CD8-positive, alpha-beta memory T cell (primary cell): ENCODE results near the gene HSD3B2. TPM values are rescaled to one million over a fixed set of nuclear protein-coding genes. Genes with fewer than 3 reads are reported as not detected.

ENCODE experiments used
- CTCF ChIA-PET: fragments of 350-600 bp; sonication (Branson Sonifier 250); formaldehyde crosslinking; loops from one replicate; lab custom pipeline; 2021; ENCODE audit warnings: antibody characterized with exemption; lab: Charles Lee
- POLR2A ChIA-PET: fragments of 350-600 bp; sonication (Branson Sonifier 250); formaldehyde crosslinking; loops from one replicate; lab custom pipeline; 2021; ENCODE audit warnings: antibody characterized with exemption; lab: Charles Lee
- DNase-seq, 5 donors: peaks; one replicate each; pipeline versions ENCODE4 v3.0.0 to v3.0.0-alpha.2; 2020 to 2022; ENCODE audit warnings: mixed read lengths in 1 of 5
- H3K27ac ChIP-seq: one replicate; pipeline ENCODE4 v1.7.0; 2013; ENCODE audit warnings: low read depth, mild to moderate bottlenecking, low read length, moderate library complexity
- H3K27me3 ChIP-seq: 2 replicates; pipeline ENCODE4 v1.7.0; 2013; ENCODE audit warnings: low read length, mild to moderate bottlenecking; ENCODE audit not compliant: insufficient read depth, poor library complexity, severe bottlenecking
- H3K36me3 ChIP-seq: 2 replicates; pipeline ENCODE4 v1.7.0; 2013; ENCODE audit warnings: mild to moderate bottlenecking, low read length, moderate library complexity; ENCODE audit not compliant: insufficient read depth
- H3K4me1 ChIP-seq: 2 replicates; pipeline ENCODE4 v1.7.0; 2013; ENCODE audit warnings: mild to moderate bottlenecking, low read length, moderate library complexity; ENCODE audit not compliant: insufficient read depth
- H3K4me3 ChIP-seq: 2 replicates; pipeline ENCODE4 v1.7.0; 2013; ENCODE audit warnings: mild to moderate bottlenecking, low read length
- H3K9me3 ChIP-seq: 2 replicates; pipeline ENCODE4 v1.7.0; 2013; ENCODE audit warnings: mild to moderate bottlenecking, low read length
- H3K27ac Mint-ChIP-seq, 8 donors: one replicate each; pipeline ENCODE4 v1.8.0; 2020 to 2021; ENCODE audit warnings: mixed read lengths in 8 of 8, mild to moderate bottlenecking in 6 of 8, inconsistent platforms in 3 of 8, moderate library complexity in 3 of 8
- H3K27me3 Mint-ChIP-seq, 2 donors: one replicate each; pipeline ENCODE4 v1.8.0; 2020 to 2021; ENCODE audit warnings: mixed read lengths in 2 of 2, mild to moderate bottlenecking in 1 of 2, moderate library complexity in 1 of 2
- H3K36me3 Mint-ChIP-seq, 3 donors: one replicate each; pipeline ENCODE4 v1.8.0; 2020 to 2021; ENCODE audit warnings: mixed read lengths in 3 of 3, inconsistent platforms in 1 of 3, mild to moderate bottlenecking in 1 of 3
- H3K4me1 Mint-ChIP-seq, 3 donors: one replicate each; pipeline ENCODE4 v1.8.0; 2020 to 2021; ENCODE audit warnings: mixed read lengths in 3 of 3, inconsistent platforms in 1 of 3, mild to moderate bottlenecking in 1 of 3
- H3K4me3 Mint-ChIP-seq, 7 donors: one replicate each; pipeline ENCODE4 v1.8.0; 2020 to 2021; ENCODE audit warnings: mixed read lengths in 7 of 7, mild to moderate bottlenecking in 6 of 7, moderate library complexity in 4 of 7, inconsistent platforms in 2 of 7
- H3K9me3 Mint-ChIP-seq, 5 donors: one replicate each; pipeline ENCODE4 v1.8.0; 2020 to 2022; ENCODE audit warnings: mixed read lengths in 5 of 5, mild to moderate bottlenecking in 3 of 5, moderate library complexity in 2 of 5, inconsistent platforms in 1 of 5
- polyA plus RNA-seq: library from polyadenylated mRNA; unstranded; fragments of 300-500 nt; fragmentation: Illumina TruSeq; gene quantifications from one replicate; pipeline ENCODE4 v1.2.3, GENCODE V29; 2021
- total RNA-seq, 2 experiments: library from RNA; stranded (reverse); gene quantifications; one replicate each; pipeline ENCODE4 v1.2.3, GENCODE V29; 2021

The HSD3B2 gene
- total RNA-seq: not detected
- polyA plus RNA-seq: not detected

- H3K27ac Mint-ChIP-seq: no peak within 1 kb of the TSS
- Histone ChIP-seq H3K27ac (no peak within 1 kb of the TSS), H3K4me1 (no peaks in the 10 kb centered on the region), H3K27me3 (no peaks in the 10 kb centered on the region), H3K36me3 (no peaks in the 10 kb centered on the region), H3K4me3 (no peak within 1 kb of the TSS), H3K9me3 (no peaks in the 10 kb centered on the region)
- H3K9me3 Mint-ChIP-seq: peaks cover 0 to 5% (median 0%) of the 10 kb centered on the region in 5 donors
- ChIA-PET CTCF (no interaction called here), POLR2A (no interaction called here)
- no peak within 1 kb of the TSS for H3K4me3 Mint-ChIP-seq
- no peaks in the 10 kb centered on the region for H3K36me3 Mint-ChIP-seq
- DNase-seq: no peak
- no peaks in the 10 kb centered on the region for H3K4me1 Mint-ChIP-seq
- peaks cover 3 to 10% of the 10 kb centered on the region in 2 donors for H3K27me3 Mint-ChIP-seq
These were observed at the start of gene HSD3B2 for GRCh38 chr1:119414950-119415349. Gene HSD3B2 (plus strand): TSS chr1:119415150. CDS start chr1:119415420, 270 bp downstream.

DNA sequence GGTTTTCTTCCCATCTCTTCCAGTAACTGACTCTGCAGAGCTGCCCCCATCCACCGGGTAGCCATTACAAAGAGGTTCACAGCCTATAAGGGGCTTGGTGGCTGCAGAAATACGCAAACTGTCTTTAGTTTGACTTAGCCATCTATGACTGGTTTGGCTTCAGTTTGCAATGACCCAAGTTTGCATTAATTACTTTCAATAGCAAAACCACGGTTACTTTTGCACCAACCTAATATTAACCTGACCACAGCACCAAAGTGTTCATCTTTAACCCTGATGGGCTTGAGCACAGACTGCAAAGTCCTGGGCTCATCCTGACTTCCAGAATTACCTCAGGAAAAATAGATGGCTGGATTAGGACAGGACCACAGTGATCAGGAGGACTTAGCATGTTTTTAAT is 48.5 kb upstream of the HSD3B2 start:
- no peaks in the 10 kb centered on the region for H3K4me1 Mint-ChIP-seq
- POLR2A ChIA-PET: no interaction called here
- Histone ChIP-seq H3K9me3 (no peaks in the 10 kb centered on the region), H3K4me1 (no peaks in the 10 kb centered on the region), H3K27me3 (no peaks in the 10 kb centered on the region), H3K36me3 (no peaks in the 10 kb centered on the region), H3K4me3 (no peak overlapping the region), H3K27ac (no peak overlapping the region)
- no peak overlapping the region for H3K4me3 Mint-ChIP-seq
- no peak for DNase-seq
- no peaks in the 10 kb centered on the region for H3K36me3 Mint-ChIP-seq
- H3K27me3 Mint-ChIP-seq: peaks cover 11 to 17% of the 10 kb centered on the region in 2 donors
- H3K9me3 Mint-ChIP-seq: no peaks in the 10 kb centered on the region
- CTCF ChIA-PET: no interaction called here
- no peak overlapping the region for H3K27ac Mint-ChIP-seq

GRCh38 chr1:119367432-119368124 is 47.4 kb upstream of the HSD3B2 start:
- H3K9me3 Mint-ChIP-seq: no peaks in the 10 kb centered on the region
- Histone ChIP-seq H3K4me3 (no peak overlapping the region), H3K9me3 (no peaks in the 10 kb centered on the region), H3K27me3 (no peaks in the 10 kb centered on the region), H3K27ac (no peak overlapping the region), H3K4me1 (no peaks in the 10 kb centered on the region), H3K36me3 (no peaks in the 10 kb centered on the region)
- H3K27me3 Mint-ChIP-seq: peaks cover 13 to 17% of the 10 kb centered on the region in 2 donors
- H3K4me1 Mint-ChIP-seq: no peaks in the 10 kb centered on the region
- ChIA-PET POLR2A (no interaction called here), CTCF (no interaction called here)
- no peak for DNase-seq
- H3K36me3 Mint-ChIP-seq: no peaks in the 10 kb centered on the region
- no peak overlapping the region for H3K4me3 Mint-ChIP-seq
- no peak overlapping the region for H3K27ac Mint-ChIP-seq

DNA sequence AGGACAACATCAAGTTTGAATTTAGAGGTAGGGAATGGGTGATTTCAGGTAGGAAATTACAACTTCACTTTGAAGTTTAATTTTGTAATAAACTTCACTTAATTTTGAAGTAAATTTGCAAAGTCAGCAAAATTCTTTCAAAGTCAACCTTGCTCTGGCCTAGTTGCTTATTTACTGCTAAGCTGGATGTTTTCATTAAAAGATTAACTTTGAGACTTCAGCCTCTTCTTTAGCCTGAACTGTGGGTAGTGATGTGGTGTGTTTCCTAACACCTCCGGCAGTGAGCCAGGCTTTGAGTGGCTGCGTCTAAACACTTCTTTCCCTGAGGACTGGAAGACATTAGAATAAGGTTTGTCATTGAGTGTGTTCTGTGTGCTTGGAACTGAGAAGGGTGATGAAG is 46.4 kb upstream of the HSD3B2 start, which contains the start of gene HAO2:
Gene HAO2 (plus strand): TSS at position 232 of the 400 bp plus-strand sequence. CDS start 12,301 bp downstream, outside the sequence.
- POLR2A ChIA-PET: no interaction called here
- peaks cover 0 to 2% (median 0%) of the 10 kb centered on the region in 5 donors for H3K9me3 Mint-ChIP-seq
- H3K4me1 ChIP-seq: no peaks in the 10 kb centered on the region
- DNase-seq: no peak
- CTCF ChIA-PET: no interaction called here
- no peaks in the 10 kb centered on the region for H3K36me3 Mint-ChIP-seq
- no peaks in the 10 kb centered on the region for H3K4me1 Mint-ChIP-seq
- no peaks in the 10 kb centered on the region for H3K9me3 ChIP-seq
- H3K36me3 ChIP-seq: no peaks in the 10 kb centered on the region
- H3K4me3 ChIP-seq: no peak within 1 kb of the TSS
- H3K27ac ChIP-seq: no peak within 1 kb of the TSS
- no peak within 1 kb of the TSS for H3K4me3 Mint-ChIP-seq
- no peak within 1 kb of the TSS for H3K27ac Mint-ChIP-seq
- H3K27me3 Mint-ChIP-seq: peaks cover 13 to 16% of the 10 kb centered on the region in 2 donors
- H3K27me3 ChIP-seq: no peaks in the 10 kb centered on the region

- no peaks in the 10 kb centered on the region for H3K4me1 Mint-ChIP-seq
- CTCF ChIA-PET: no interaction called here
- peaks cover 11 to 13% of the 10 kb centered on the region in 2 donors for H3K27me3 Mint-ChIP-seq
These were observed 44.2 kb upstream of the HSD3B2 start for GRCh38 chr1:119370748-119371147.

DNA sequence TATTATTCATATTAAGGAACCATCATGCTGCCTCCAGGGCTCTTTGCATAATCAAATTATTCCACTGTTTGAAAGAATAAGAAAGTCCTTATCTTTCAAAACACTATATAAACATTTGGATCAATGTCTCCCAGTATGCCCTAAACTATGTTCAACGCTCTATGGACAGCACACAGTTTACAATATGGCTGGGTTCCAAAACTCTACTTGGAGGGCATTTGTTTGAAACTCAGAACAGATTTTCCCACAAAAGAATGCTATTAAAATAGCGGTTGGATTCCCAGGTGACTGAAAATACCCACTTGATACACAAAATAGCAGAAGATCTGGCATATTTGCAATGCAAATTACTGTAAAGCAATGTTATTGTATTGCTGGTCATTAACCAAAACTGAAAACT is 43.1 kb upstream of the HSD3B2 start:
- Mint-ChIP-seq H3K4me3 (no peak overlapping the region), H3K36me3 (no peaks in the 10 kb centered on the region), H3K4me1 (no peaks in the 10 kb centered on the region), H3K9me3 (peaks cover 0 to 2% (median 0%) of the 10 kb centered on the region in 5 donors), H3K27ac (no peak overlapping the region), H3K27me3 (peaks cover 10 to 11% of the 10 kb centered on the region in 2 donors)
- Histone ChIP-seq H3K36me3 (no peaks in the 10 kb centered on the region), H3K4me3 (no peak overlapping the region), H3K9me3 (no peaks in the 10 kb centered on the region), H3K27ac (no peak overlapping the region), H3K27me3 (no peaks in the 10 kb centered on the region), H3K4me1 (no peaks in the 10 kb centered on the region)
- ChIA-PET CTCF (no interaction called here), POLR2A (no interaction called here)
- no peak for DNase-seq

More at GRCh38 chr1:119370748-119371147, 44.2 kb upstream of the HSD3B2 start:
- Histone ChIP-seq H3K4me1 (no peaks in the 10 kb centered on the region), H3K4me3 (no peak overlapping the region), H3K9me3 (no peaks in the 10 kb centered on the region), H3K36me3 (no peaks in the 10 kb centered on the region), H3K27ac (no peak overlapping the region), H3K27me3 (no peaks in the 10 kb centered on the region)
- Mint-ChIP-seq H3K36me3 (no peaks in the 10 kb centered on the region), H3K9me3 (peaks cover 0 to 2% (median 0%) of the 10 kb centered on the region in 5 donors), H3K27ac (no peak overlapping the region), H3K4me3 (no peak overlapping the region)
- POLR2A ChIA-PET: no interaction called here
- no peak for DNase-seq

DNA sequence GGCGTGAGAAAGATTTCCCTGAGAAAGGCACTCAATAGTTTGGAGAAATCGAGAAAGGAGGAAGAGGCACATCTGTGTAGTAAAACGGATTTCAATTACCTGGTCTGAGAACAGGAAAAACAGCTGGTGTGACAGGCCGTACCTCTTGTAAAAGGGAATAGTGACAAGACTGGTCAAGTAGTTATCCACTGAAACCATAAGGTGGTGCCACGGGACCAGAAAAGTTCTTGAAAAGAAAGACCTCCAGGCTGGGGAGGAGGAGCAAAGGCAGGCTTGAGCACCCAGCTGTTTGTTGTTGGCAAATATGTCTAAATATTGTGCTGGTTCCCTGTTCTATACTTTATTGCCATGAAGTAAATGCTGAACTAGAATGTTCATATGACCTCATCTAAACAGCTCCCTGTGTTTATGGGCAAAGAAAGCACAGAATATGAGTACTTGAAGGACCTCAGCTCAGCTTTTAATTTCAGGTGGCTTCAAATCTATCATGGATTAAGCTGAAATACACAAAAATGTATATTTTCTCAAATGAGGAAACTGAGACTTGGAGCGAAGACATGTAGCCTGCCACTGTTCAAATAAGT is 42.4 kb upstream of the HSD3B2 start:
- H3K9me3 Mint-ChIP-seq: peaks cover 0 to 8% (median 6%) of the 10 kb centered on the region in 5 donors
- no peak overlapping the region for H3K27ac Mint-ChIP-seq
- peaks cover 11 to 13% of the 10 kb centered on the region in 2 donors for H3K27me3 Mint-ChIP-seq
- no peaks in the 10 kb centered on the region for H3K4me1 Mint-ChIP-seq
- Histone ChIP-seq H3K27me3 (no peaks in the 10 kb centered on the region), H3K27ac (no peak overlapping the region), H3K9me3 (no peaks in the 10 kb centered on the region), H3K4me1 (no peaks in the 10 kb centered on the region), H3K4me3 (no peak overlapping the region), H3K36me3 (no peaks in the 10 kb centered on the region)
- no peak for DNase-seq
- no peaks in the 10 kb centered on the region for H3K36me3 Mint-ChIP-seq
- CTCF ChIA-PET: no interaction called here
- POLR2A ChIA-PET: no interaction called here
- H3K4me3 Mint-ChIP-seq: no peak overlapping the region

DNA sequence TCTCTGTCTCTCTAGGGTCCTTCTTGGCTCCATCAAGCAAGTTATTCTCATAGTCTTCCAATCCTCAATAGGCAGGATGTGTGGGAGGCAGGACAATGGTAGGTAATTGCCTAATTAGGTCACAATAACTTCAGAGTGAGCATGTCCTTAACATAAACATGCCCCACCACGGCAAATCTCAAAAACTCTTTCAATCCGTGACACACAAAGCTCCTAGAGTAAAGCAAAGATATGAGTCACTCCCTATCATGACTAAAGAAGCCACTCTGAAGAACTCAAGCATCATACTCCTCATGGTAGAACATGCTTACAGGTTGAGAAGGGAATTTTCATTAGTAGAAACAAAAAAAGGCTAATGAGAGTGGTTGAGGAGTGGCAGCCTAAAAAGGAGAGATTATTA is 41.5 kb upstream of the HSD3B2 start:
- no peaks in the 10 kb centered on the region for H3K4me1 ChIP-seq
- H3K4me3 Mint-ChIP-seq: no peak overlapping the region
- H3K27ac ChIP-seq: no peak overlapping the region
- no peak overlapping the region for H3K27ac Mint-ChIP-seq
- CTCF ChIA-PET: no interaction called here
- H3K4me3 ChIP-seq: no peak overlapping the region
- DNase-seq: no peak
- H3K9me3 Mint-ChIP-seq: peaks cover 0 to 11% (median 6%) of the 10 kb centered on the region in 5 donors
- H3K36me3 Mint-ChIP-seq: no peaks in the 10 kb centered on the region
- H3K36me3 ChIP-seq: no peaks in the 10 kb centered on the region
- no peaks in the 10 kb centered on the region for H3K4me1 Mint-ChIP-seq
- H3K27me3 ChIP-seq: no peaks in the 10 kb centered on the region
- H3K27me3 Mint-ChIP-seq: peaks cover 11 to 13% of the 10 kb centered on the region in 2 donors
- no peaks in the 10 kb centered on the region for H3K9me3 ChIP-seq
- POLR2A ChIA-PET: no interaction called here
